ENCODE measurements around the gene CST4.
"Not testable (repeated sequence)": the region's sequence is repeated elsewhere in the genome, so short reads cannot be mapped to it uniquely, and the experiment has no call there.

CST4 gene

GRCh38 chr20:23636182-23636907, 52.5 kb downstream of the CST4 start:
- Histone ChIP-seq H3K36me3 (ENCODE audit: control insufficient read depth, low read length) (no peaks in the 10 kb centered on the region), H3K27ac (ENCODE audit: low read depth, low read length) (no peak overlapping the region), H3K4me2 (ENCODE audit: low read length) (no peak overlapping the region), H3K4me1 (ENCODE audit: control insufficient read depth, low read length) (no peaks in the 10 kb centered on the region), H3K9me3 (ENCODE audit: control insufficient read depth, insufficient read depth, low read length) (no peaks in the 10 kb centered on the region), H3F3A (ENCODE audit: control insufficient read depth, insufficient read depth) (no peaks in the 10 kb centered on the region), H3K4me3 (ENCODE audit: low read length) (no peak overlapping the region), H3K79me2 (ENCODE audit: control insufficient read depth, low read length) (no peaks in the 10 kb centered on the region), H3K9me2 (replicated peaks; ENCODE audit: control insufficient read depth, low read length) (no peaks in the 10 kb centered on the region), H4K20me1 (ENCODE audit: control insufficient read depth, insufficient read depth, low read depth, low read length) (no peaks in the 10 kb centered on the region), H3K27me3 (ENCODE audit: control insufficient read depth, low read length) (no peaks in the 10 kb centered on the region)
- no peak for TF ChIP-seq CTCF (IDR thresholded peaks at IDR 0.05; ENCODE audit: low read depth, low read length, poor library complexity, severe bottlenecking)
- no peak for TF ChIP-seq EZH2phosphoT487 (IDR thresholded peaks at IDR 0.05; ENCODE audit: borderline replicate concordance, low read length)

DNA sequence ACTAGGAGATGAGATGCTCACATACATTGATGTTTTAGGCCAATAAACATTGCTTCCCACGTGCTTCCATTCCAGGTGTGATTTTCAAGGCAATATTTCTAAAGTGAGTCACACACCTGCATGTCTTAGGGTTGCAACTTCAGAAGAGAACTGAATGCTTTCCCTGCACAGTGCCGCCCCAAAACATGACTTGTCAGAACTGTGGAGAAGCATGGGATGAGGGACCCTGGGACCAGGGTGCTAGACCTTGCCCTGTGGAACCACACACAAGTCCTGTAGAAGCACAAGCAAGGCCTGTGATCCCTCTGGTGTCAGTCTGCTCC, 53.1 kb downstream of the CST4 start:
- H3K4me2 ChIP-seq (ENCODE audit: low read length): not testable (repeated sequence)

More for the DNA sequence above, 53.1 kb downstream of the CST4 start:
- H3K9me2 ChIP-seq (replicated peaks; ENCODE audit: control insufficient read depth, low read length); H3K27ac ChIP-seq (ENCODE audit: low read depth, low read length); H3K79me2 ChIP-seq (ENCODE audit: control insufficient read depth, low read length); H3K36me3 ChIP-seq (ENCODE audit: control insufficient read depth, low read length); H3K4me1 ChIP-seq (ENCODE audit: control insufficient read depth, low read length); H3K4me3 ChIP-seq (ENCODE audit: low read length); H3K9me3 ChIP-seq (ENCODE audit: control insufficient read depth, insufficient read depth, low read length); H4K20me1 ChIP-seq (ENCODE audit: control insufficient read depth, insufficient read depth, low read depth, low read length); H3K27me3 ChIP-seq (ENCODE audit: control insufficient read depth, low read length); H3F3A ChIP-seq (ENCODE audit: control insufficient read depth, insufficient read depth): not testable (repeated sequence)
